Hypothalamus (tissue), 51 donors: Measurements from ENCODE around the gene BMS1.
A peak's percentile ranks its signal among the peaks of the same experiment; 100 is the strongest.
"Not testable (repeated sequence)": the region's sequence is repeated elsewhere in the genome, so short reads cannot be mapped to it uniquely, and the experiment has no call there.

Experiments
- DNase-seq, 51 donors: peaks; one replicate each; lab custom pipeline; 2025; lab: John Stamatoyannopoulos, UW

The BMS1 gene

GRCh38 chr10:42782446-42783180 is at the start of gene BMS1:
BMS1 (plus strand) TSS chr10:42782795; CDS start chr10:42784395, 1,600 bp downstream.
- peak; percentile 48 to 95 (median 86) for DNase-seq

GRCh38 chr10:42734536-42734935 is 48.1 kb upstream of the BMS1 start:
- no peak for DNase-seq

- no peak for DNase-seq
Observed at GRCh38 chr10:42738679-42739078, 43.9 kb upstream of the BMS1 start.

- not testable (repeated sequence) for DNase-seq
Observed at GRCh38 chr10:42741536-42741935, 41.1 kb upstream of the BMS1 start.

GRCh38 chr10:42743697-42744096 is 38.9 kb upstream of the BMS1 start:
- DNase-seq: no peak

- DNase-seq: no peak
Observed at GRCh38 chr10:42744134-42744701, 38.4 kb upstream of the BMS1 start.

GRCh38 chr10:42753126-42753506 is 29.5 kb upstream of the BMS1 start:
- DNase-seq: peak in 36 of 51 donors; percentile 3 to 70 (median 30)

- DNase-seq: no peak
Observed at GRCh38 chr10:42753507-42754154, 29.0 kb upstream of the BMS1 start.

GRCh38 chr10:42754155-42755027 is 28.2 kb upstream of the BMS1 start:
- DNase-seq: no peak

GRCh38 chr10:42755028-42755451 is 27.6 kb upstream of the BMS1 start:
- no peak for DNase-seq

- no peak for DNase-seq
Observed at GRCh38 chr10:42755556-42756093, 27.0 kb upstream of the BMS1 start.

GRCh38 chr10:42767906-42768305 is 14.7 kb upstream of the BMS1 start:
- DNase-seq: no peak

GRCh38 chr10:42768581-42769152 is 13.9 kb upstream of the BMS1 start:
- DNase-seq: no peak

- no peak for DNase-seq
Observed at GRCh38 chr10:42769173-42769572, 13.4 kb upstream of the BMS1 start.

- DNase-seq: no peak
Observed at GRCh38 chr10:42769673-42770072, 12.9 kb upstream of the BMS1 start.

- no peak for DNase-seq
Observed at GRCh38 chr10:42776681-42777080, 5.9 kb upstream of the BMS1 start.

GRCh38 chr10:42780456-42780855 is 2.1 kb upstream of the BMS1 start:
- DNase-seq: no peak

GRCh38 chr10:42781893-42782445 is 626 bp upstream of the BMS1 start:
- peak in 6 of 51 donors; percentile 2 to 28 (median 8) for DNase-seq

GRCh38 chr10:42783181-42783549 is 570 bp downstream of the BMS1 start:
- DNase-seq: peak in 6 of 51 donors; percentile 4 to 37 (median 22)

- DNase-seq: no peak
Observed at GRCh38 chr10:42785759-42786158, 3.2 kb downstream of the BMS1 start.
